Measurements from ENCODE around the gene IKBKG.
A peak's percentile ranks its signal among the peaks of the same experiment; 100 is the strongest.
"Not testable (repeated sequence)": the region's sequence is repeated elsewhere in the genome, so short reads cannot be mapped to it uniquely, and the experiment has no call there.

Gene IKBKG

DNA sequence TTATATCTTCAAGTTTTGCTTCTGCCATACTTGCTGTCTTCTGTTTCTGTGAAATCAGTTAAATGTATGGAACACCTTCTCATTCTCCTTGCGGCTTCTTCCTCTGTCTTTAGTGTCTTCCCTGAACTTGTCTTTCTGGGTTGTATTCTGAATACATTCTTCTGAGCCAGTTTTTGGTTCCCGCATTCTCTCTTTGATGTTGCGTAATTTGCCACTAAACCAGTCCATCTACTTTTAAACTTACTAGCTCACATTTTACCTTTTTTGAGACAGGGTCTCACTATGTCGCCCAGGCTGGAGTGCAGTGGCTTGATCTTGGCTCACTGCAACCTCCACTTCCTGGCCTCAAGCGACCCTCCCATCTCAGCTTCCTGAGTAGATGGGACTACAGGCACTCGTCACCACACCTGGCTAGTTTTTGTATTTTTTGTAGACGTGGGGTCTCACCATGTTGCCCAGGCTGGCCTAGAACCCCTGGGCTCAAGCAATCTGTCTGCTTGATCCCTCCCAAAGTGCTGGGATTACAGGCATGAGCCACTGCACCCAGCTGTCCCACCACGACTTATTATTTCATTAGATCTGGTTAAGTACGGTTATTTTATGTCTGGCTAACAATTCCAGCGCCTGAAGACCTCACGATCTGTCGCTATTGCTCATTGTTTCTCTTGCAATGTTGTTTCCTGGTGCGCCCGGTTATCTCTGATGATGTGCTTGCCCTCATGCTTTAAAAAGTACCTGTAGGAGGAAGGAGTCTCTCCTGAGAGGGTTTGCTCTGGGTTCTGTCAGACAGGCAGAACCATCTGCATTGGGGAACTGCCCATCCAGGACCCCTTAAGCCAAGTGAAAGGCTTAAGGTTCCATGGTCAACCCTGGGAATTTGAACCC lies 21.6 kb upstream of the IKBKG start:
- no peak for DNase-seq (ENCODE audit: low read depth, low spot score)

DNA sequence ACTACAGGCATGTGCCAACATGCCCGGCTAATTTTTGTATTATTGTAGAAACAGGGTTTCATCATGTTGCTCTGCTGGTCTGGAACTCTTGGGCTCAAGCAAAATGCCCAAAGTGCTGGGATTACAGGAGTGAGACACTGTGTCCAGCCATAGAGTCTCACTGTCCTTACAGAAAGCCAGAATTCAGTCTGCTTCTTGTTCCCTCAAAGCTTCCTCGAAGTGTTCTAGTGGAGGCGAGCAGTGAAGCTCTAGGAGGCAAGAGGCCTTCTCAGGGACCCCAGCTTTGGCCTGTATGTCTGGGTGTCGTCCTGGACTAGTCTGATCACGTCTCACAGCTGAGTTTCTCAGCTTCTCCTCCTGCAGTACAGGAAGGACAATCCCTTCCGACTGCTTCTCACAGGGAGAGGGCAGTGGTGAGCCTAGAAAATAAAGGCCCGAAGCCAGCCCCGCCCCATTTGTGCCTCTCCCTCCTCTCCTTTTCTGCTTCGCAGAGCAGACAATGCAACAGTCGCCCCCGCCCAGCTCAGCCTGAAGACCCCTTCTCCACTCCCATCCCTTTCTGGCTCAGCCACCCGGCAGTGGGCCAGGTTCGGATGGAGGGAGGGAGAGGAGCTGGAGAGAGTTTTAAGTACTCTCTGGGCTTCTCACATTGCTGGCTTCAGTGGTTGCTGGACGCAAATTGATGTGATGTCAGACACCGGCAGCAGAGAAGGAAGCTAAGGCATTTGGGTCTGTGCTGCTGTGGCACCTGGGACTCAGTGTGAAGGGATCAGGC lies 20.3 kb upstream of the IKBKG start:
- DNase-seq (ENCODE audit: low read depth, low spot score) = peak; percentile 84

DNA sequence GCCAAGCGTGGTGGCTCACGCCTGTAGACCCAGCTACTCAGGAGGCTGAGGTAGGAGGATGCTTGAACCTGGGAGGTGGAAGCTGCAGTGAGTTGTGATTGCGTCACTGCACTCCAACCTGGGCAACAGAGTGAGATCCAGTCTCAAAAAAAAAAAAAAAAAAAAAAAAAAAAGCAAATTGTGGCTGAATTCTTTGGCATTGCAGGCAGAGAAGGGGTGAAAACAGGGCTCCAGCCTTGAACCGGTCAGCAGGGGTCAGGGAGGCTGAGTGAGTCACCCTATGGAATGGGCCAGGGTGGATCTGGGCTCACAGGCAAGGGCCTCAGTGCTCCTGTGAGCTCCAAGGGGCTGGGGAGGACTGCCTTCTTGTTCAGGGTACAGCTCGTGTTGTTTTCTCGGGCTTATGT lies 18.2 kb upstream of the IKBKG start:
- DNase-seq (ENCODE audit: low read depth, low spot score) = no peak

DNA sequence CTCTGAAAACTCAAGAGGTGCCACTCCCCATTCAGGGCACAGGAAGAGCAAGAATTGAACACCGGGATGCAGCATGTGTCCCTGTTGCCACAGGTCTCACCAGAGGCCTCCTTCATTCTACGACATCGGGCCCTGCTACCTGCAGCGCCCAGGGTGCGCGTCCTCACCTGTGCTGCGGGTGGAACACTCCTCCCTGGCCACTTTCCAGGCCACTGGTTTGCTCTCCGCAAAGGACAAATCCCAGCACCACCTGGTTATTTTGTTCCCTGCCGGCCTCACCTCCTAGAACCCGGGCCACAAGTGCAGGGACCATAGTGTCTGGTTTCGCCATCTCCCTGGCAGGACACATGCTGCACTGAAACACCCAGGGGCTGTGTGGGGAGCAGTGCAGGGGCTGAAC lies 17.1 kb upstream of the IKBKG start:
- DNase-seq (ENCODE audit: low read depth, low spot score) = no peak

DNA sequence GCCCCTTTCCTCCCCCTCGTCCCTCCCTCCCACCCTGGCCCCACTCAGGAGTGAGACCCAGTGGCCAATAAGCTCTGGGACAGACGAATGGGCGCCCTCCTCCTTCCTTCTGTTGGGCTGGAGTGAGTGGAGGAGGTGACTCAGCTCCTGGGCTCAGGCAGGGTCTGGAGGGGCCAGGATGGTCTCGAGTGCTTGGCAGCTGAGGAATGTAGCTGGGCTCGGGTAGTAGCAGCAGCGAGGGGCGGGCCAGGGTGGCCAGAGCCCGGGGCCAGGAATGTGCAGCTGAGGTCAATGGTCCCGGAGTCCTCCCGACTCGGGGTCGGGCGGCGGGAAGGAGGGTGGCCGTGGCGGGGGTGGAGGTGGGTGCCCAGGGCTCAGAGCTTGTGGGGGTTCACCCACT lies 15.8 kb upstream of the IKBKG start:
- DNase-seq (ENCODE audit: low read depth, low spot score) = peak; percentile 88

DNA sequence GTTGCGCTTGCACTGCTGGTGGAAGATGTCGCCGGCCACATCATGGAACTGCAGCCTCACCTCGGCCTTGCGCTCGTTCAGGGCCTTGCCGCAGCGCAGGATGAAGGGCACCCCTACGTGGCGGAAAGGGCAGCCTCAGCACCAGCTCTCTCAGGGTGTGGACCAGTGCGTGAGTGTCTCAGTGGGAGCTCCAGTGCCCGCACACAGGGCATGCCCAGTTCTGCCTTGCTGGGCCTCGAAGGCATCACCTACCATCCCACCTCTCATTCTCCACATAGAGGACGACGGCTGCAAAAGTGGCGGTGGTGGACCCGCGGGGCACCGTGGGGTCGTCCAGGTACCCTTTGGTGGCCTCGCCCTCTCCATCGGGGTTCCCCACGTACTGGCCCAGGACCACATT lies 14.7 kb upstream of the IKBKG start:
- no peak for DNase-seq (ENCODE audit: low read depth, low spot score)

DNA sequence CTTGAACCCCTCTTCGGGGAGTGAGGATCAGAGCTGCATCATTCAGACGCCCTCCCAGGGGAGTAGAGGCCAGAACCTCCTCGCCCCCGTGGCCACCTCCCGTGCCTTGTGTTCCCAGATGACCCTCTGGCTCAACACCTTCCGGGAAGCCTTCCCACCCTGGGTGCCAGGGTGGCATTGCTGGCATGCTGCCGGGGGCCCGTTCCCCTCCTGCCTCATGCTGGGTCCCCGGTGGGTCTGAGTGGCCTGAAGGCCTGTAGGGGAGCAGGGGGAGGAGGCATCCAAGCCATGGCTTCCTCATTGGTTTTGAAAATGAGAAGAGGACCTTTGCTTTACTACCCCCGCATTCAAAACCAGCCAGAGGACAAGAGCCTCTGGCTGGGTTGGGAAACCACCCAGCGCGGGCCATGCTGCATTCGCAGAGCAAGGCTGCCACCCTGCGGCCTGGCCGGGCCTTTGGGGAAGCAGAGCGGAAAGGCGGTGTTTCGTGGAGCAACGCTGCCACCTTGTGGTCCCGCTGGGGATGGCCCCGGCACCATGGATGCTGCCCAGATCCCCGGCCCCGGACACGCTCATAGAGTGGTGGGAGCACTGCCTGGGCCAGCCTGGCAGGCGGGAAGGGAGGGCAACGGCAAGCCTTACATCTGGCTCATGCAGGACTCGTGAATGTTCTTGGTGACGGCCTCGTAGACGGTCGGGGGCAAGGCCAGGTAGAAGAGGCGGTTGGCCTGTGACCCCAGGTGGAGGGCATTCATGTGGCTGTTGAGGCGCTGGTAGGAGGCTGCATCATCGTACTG lies 12.7 kb upstream of the IKBKG start:
- peak; percentile 90 for DNase-seq (ENCODE audit: low read depth, low spot score)

DNA sequence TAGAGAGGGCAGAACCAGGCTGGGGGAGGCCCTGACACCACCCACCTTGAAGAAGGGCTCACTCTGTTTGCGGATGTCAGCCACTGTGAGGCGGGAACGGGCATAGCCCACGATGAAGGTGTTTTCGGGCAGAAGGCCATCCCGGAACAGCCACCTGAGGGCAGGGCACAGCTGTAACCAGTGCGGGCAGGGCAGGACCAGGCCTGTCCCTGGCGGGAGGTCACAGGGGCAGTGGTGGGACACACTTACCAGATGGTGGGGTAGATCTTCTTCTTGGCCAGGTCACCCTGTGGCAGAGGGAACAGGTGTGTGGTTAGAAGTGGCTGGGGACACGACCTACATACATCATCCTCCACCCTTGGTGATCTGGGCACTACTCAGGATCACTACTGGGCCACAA lies 11.5 kb upstream of the IKBKG start:
- DNase-seq (ENCODE audit: low read depth, low spot score) = no peak

DNA sequence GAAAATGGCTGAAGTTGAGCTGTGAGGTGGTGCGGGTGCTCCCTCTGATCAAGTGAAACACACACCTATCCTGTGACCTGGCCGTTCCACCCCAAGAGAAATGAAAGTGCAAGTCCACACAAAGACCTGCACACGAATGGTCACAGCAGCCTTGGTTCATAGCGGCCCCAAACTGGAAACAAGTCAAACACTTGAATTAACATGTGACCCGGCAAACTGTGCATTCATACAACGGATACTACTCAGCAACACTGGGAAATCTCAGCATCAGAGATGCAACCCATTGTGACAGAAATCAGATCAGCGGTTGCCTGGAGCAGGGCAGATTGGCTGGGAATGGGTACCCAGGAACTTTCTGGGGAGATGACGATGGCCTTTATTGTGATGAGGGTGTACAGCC lies 8.3 kb upstream of the IKBKG start:
- no peak for DNase-seq (ENCODE audit: low read depth, low spot score)

DNA sequence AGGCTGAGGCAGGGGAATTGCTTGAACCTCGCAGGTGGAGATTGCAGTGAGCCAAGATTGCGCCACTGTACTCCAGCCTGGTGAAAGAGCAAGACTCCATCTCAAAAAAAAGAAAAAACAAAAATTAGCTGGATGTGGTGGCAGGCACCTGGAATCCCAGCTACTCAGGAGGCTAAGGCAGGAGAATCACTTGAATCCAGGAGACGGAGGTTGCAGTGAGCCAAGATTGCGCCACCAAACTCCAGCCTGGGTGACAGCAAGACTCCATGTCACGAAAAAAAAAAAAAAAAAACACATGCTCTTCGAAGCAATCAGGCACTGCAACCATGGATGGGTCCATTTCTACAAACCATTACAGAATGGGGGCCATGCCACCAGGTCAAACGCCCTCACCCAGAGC lies 7.1 kb upstream of the IKBKG start:
- DNase-seq (ENCODE audit: low read depth, low spot score) = not testable (repeated sequence)

DNA sequence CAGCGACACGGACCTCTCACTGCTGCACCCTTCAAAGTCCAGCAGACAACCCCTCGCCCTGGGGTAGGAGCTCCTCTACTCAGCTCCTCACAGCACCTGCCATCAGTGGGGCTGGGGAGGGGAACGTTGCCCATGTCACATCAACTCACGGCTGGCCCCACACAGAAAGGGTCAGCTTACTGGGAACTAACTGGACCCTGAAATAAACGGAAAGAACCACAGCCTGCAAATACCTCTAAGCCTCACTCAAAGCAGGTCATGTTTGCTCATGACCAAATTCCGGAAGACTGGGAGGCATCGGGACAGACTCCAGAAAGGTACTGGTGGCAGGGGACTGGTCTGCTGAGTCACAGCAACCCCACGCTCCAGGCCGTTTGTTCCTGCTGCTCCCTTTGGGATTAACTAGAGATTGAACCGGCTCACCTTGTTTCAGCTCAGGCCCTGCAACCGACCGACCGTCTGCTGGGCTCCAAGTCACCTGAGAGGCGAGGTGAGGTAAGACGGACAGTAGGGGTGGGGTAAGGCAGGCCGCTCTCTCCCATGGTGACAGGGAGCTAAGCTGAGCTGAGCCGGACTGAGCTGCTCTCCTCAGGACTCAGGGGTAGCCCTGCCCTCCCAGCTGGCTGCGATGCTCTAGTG lies 6.4 kb upstream of the IKBKG start:
- peak; percentile 50 for DNase-seq (ENCODE audit: low read depth, low spot score)

DNA sequence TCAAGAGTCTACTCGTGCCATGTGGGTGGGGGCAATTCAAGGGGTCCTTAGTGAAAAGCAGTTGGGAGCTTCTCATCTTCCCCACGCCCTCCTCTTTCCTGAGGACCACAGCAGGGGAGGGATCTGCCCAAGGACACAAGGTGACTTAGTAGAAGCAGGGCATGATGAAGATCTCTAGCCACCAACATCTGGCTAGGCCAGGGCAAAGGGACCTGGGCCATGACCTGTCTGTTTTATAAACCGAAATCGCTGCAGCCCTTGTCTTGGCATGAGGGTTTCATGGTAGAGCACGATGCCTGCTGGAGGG lies 5.9 kb upstream of the IKBKG start:
- no peak for DNase-seq (ENCODE audit: low read depth, low spot score)

DNA sequence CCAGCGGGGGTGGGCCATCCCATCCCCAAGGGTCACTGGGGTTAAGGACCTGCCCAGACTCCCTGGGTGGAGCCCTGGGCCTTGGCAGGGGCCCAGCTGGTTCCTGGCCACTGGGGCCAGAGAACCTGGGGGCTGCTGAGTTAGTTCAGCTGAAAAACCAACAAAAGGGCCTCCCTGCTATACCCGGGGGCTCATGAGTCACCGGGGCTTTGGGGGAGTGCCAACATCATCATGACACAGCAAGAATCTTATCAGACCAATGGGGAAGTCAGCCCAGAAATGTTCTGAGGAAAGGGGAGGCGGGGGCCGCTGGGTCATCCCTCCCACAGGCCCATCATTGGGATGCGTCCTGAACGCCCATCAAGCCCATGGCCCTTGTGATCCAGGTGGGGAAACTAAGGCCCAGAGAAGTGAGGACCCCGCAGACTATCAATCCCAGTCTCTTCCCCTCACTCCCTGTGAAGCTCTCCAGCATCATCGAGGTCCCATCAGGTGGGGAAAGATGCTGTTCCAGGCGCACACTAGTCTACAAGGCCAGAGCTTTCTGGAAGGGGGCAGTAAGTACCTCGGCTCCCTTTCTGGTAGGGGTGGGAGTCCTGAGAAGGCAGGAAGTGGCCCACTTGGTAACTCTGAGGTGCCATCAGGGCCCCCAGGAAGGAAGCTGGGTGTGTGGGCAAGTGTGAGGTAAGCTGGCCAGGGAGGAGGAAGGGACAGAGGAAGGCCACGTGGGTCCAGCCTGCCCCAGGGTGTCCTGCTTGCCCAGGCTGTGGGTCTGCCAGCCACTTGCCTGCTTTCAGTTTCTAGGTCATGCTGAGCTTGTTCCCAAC lies 5.3 kb upstream of the IKBKG start:
- DNase-seq (ENCODE audit: low read depth, low spot score) = peak; percentile 92

DNA sequence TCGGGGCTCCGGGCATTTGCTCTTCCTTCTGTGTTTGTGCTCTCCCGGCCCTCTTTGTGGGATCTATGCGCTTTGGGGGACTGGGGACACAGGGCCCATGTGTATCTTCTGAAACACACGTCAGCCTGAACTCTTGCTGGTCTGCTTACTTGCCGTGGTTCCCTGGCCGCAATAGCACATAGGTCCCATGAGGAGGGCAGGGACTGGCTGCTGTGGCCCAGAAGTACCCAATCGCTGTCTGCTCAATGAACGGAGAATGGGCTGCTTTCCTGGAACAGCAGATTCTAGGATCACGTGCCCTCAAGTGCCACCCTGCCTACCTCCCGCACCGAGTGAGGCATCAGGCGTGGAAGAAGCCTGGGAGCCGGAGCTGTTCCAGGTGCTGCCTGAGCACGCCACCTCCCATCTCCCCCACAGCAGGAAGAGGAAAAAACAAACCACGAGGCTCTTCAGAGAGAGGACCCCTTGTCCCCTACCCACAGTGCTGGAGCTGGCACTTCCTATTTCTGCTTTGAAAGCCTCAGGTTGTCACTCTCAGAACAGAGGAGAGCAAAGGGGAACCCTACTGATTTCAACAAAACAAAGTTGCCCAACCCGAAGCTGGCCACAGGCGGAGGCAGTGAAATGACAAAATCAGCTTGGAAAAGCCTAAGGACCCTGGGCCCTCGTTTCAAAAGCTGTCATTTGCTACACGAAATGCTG lies 4.5 kb upstream of the IKBKG start:
- DNase-seq (ENCODE audit: low read depth, low spot score) = no peak

DNA sequence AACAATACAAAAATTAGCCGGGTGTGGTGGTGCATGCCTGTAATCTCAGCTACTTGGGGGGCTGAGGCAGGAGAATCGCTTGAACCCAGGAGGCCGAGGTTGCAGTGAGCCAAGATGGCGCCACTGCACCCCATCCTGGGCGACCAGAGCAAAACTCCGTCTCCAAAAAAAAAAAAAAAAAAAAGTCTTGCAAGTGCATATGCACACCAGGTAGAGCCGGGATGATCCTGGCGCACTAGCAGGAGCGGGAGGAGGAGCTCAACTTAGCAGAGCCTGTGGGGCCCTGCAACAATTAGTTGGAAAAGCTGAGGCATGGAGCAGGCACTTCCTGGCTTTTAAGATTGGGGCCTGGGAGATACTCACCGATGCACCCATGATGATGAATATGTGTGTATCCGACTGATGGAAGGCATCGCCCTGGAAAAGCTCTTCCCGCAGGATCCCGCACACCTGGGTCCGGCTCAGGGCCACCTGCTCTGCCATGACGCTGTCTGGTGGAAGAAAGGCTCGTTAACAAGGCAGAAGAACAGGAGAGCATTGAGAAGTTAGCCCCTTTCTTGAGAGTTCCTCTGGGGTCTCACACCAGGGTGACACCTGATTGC lies 1.6 kb upstream of the IKBKG start:
- DNase-seq (ENCODE audit: low read depth, low spot score) = no peak

DNA sequence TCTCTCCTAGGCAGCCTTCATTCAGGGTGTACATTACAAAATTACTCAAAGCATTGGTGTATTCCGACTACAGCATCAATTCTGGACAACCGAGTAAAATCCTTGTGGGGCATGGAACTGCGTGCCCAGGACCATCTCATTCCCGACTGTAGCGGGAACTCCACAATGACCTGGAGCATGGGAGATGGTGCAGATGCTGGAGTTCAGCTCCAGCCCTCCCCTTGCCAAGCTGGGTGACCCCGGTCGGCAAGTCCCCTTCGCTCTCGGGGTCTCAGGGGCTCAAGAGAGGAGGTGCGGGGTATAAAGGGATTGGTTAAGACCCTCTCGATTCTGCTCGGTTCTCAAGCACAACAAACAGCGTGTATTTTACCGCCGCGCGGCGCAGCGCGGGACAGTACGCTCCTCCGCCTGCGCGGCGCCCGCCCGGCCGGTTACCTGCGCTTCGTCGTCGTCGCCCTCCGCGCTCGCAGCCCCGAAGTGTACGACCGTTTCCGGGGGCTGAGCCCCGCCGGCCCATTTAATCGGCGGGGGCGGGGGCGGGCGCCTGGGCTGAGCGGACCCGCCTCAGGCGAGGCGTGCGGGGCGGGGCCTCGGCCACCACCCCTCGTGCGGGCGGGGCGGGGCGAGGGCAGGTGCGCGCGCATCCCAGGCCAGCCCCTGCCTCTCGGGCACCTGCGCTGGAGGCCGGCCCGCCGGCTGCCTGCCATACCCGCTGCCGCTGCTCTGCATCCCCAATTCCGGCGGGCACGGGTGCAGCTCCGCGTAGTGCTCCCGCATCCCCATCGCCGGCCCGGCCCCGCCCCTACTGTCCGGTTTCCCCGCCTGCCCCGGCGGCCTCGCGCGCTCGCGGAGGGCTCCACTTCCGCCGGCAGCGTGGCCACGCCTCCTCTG lies 821 bp upstream of the IKBKG start, which contains the start of gene G6PD:
TSS of gene G6PD (minus strand) at position 493 of the 891 bp plus-strand sequence. CDS start 691 bp downstream, outside the sequence.
- DNase-seq (ENCODE audit: low read depth, low spot score) = peak; percentile 85

DNA sequence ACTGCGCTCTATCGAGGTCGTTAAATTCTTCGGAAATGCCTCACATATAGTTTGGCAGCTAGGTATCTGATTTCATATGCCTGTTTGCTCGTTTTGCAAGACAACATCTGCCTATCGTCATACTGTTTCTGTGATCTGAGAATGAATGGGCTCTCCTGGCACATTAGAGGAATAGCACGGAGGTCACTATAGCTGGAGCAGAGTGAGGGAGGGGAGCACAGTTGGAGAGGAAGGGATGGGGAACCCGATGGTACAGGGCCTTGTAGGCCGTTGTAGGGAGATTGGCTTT lies 552 bp downstream of the IKBKG start:
- no peak for DNase-seq (ENCODE audit: low read depth, low spot score)

DNA sequence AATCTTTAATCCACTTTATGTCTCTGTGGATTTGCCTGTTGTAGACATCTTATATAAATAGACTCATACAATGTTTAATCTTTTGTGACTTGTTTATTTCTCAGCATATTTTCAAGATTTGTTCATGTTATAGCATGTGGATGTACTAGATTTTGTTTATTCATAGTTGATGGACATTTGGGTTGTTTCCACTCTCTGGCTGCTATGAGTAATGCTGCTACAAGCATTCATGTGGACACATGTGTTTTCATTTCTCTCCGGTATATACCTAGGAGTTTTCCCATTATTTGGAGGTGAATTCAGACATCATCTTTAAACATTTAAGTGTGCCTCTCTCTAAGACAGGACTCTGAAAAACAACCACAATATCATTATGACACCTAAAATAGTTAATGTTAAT lies 2.3 kb downstream of the IKBKG start:
- DNase-seq (ENCODE audit: low read depth, low spot score) = no peak
